Neural cell (in vitro differentiated cells): Measurements from ENCODE around the gene PHLPP1.

Experiments
- CTCF ChIP-seq: fragments of 450-650 bp; IDR thresholded peaks from 2 replicates; pipeline ENCODE4 v1.5.1; 2014; ENCODE audit warnings: antibody characterized with exemption, mild to moderate bottlenecking, moderate library complexity; ENCODE audit not compliant: poor library complexity, severe bottlenecking
- EP300 ChIP-seq: fragments of 450-650 bp; conservative IDR thresholded peaks from 2 replicates; pipeline ENCODE4 v1.6.1; 2014; ENCODE audit warnings: antibody characterized with exemption, mild to moderate bottlenecking, moderate library complexity; ENCODE audit not compliant: poor library complexity, severe bottlenecking
- EZH2 ChIP-seq: fragments of 200-600, 300-800 bp; shearing (Covaris generic), sonication (generic); IDR thresholded peaks from 2 replicates; pipeline ENCODE4 v1.6.1; 2014; ENCODE audit warnings: antibody characterized with exemption, low read length, borderline replicate concordance, mild to moderate bottlenecking; ENCODE audit not compliant: insufficient read depth, poor library complexity, severe bottlenecking
- RAD21 ChIP-seq: fragments of 450-650 bp; conservative IDR thresholded peaks from 2 replicates; pipeline ENCODE4 v1.6.1; 2014; ENCODE audit warnings: antibody characterized with exemption, mild to moderate bottlenecking, moderate library complexity
- REST ChIP-seq: IDR thresholded peaks from 2 replicates; pipeline ENCODE4 v1.6.1; 2012; ENCODE audit warnings: borderline replicate concordance

- TF ChIP-seq CTCF (no peak), EP300 (no peak), EZH2 (no peak), REST (no peak), RAD21 (no peak)
Measured at GRCh38 chr18:62776024-62776570, 60.8 kb downstream of the PHLPP1 start.
